Neutrophil (primary cell): Measurements from ENCODE around the gene MMAB.

Experiments used
- H3K27ac ChIP-seq: fragments of 200-600 bp; sonication (generic); 2 replicates; pipeline ENCODE4 v1.5.1; 2016; ENCODE audit warnings: mild to moderate bottlenecking, moderate library complexity
- H3K27me3 ChIP-seq: fragments of 200-600 bp; sonication (generic); 2 replicates; pipeline ENCODE4 v1.6.0; 2016; ENCODE audit warnings: mild to moderate bottlenecking
- H3K36me3 ChIP-seq: fragments of 200-600 bp; sonication (generic); 2 replicates; pipeline ENCODE4 v1.5.1; 2017
- H3K4me1 ChIP-seq, 2 experiments: fragments of 200-600 bp in 1 of 2; sonication (generic) in 1 of 2; 1 replicate in 1 of 2; 2 replicates in 1 of 2; pipeline versions ENCODE4 v1.5.1 to v1.6.1; 2013 to 2016; ENCODE audit warnings: low read depth in 1 of 2, low read length in 1 of 2, mild to moderate bottlenecking in 1 of 2, moderate library complexity in 1 of 2; ENCODE audit not compliant: control insufficient read depth in 1 of 2, insufficient read depth in 1 of 2
- H3K4me3 ChIP-seq, 2 experiments: fragments of 200-600 bp in 1 of 2; sonication (generic) in 1 of 2; 1 replicate in 1 of 2; 2 replicates in 1 of 2; pipeline ENCODE4 v1.5.1; 2013 to 2016; ENCODE audit warnings: low read depth in 1 of 2, low read length in 1 of 2, mild to moderate bottlenecking in 1 of 2, moderate library complexity in 1 of 2
- H3K9me3 ChIP-seq: fragments of 200-600 bp; sonication (generic); 2 replicates; pipeline ENCODE4 v1.5.1; 2016
- CTCF ChIP-seq: fragments of 200-600 bp; sonication (generic); IDR thresholded peaks from 2 replicates; pipeline ENCODE4 v1.5.1; 2016; ENCODE audit warnings: antibody characterized with exemption

MMAB gene

GRCh38 chr12:109554761-109555160 lies 18.5 kb downstream of the MMAB start:
- no peak overlapping the region for H3K27ac ChIP-seq
- no peak overlapping the region for H3K4me3 ChIP-seq
- no peaks in the 10 kb centered on the region for H3K9me3 ChIP-seq
- no peaks in the 10 kb centered on the region for H3K36me3 ChIP-seq
- no peaks in the 10 kb centered on the region for H3K4me1 ChIP-seq
- no peak for TF ChIP-seq CTCF
- H3K27me3 ChIP-seq = peaks cover 29% of the 10 kb centered on the region

GRCh38 chr12:109553906-109554500 lies 19.3 kb downstream of the MMAB start:
- H3K4me1 ChIP-seq = no peaks in the 10 kb centered on the region
- TF ChIP-seq CTCF = no peak
- H3K4me3 ChIP-seq = no peak overlapping the region
- H3K27me3 ChIP-seq = peaks cover 37% of the 10 kb centered on the region
- H3K9me3 ChIP-seq = no peaks in the 10 kb centered on the region
- no peaks in the 10 kb centered on the region for H3K36me3 ChIP-seq
- H3K27ac ChIP-seq = no peak overlapping the region

- no peak overlapping the region for H3K27ac ChIP-seq
- no peaks in the 10 kb centered on the region for H3K4me1 ChIP-seq
- no peaks in the 10 kb centered on the region for H3K9me3 ChIP-seq
- no peaks in the 10 kb centered on the region for H3K36me3 ChIP-seq
- peaks cover 42% of the 10 kb centered on the region for H3K27me3 ChIP-seq
- H3K4me3 ChIP-seq = no peak overlapping the region
- no peak for TF ChIP-seq CTCF
These were observed 19.8 kb downstream of the MMAB start for GRCh38 chr12:109553483-109553882.

- Histone ChIP-seq H3K4me1 (no peaks in the 10 kb centered on the region), H3K27me3 (peaks cover 47% of the 10 kb centered on the region), H3K36me3 (no peaks in the 10 kb centered on the region), H3K4me3 (no peak overlapping the region), H3K27ac (no peak overlapping the region), H3K9me3 (no peaks in the 10 kb centered on the region)
- no peak for TF ChIP-seq CTCF
These were observed 20.3 kb downstream of the MMAB start for GRCh38 chr12:109552971-109553370.

- Histone ChIP-seq H3K4me1 (no peaks in the 10 kb centered on the region), H3K4me3 (no peak overlapping the region), H3K27ac (no peak overlapping the region), H3K9me3 (no peaks in the 10 kb centered on the region), H3K27me3 (peaks cover 61% of the 10 kb centered on the region), H3K36me3 (no peaks in the 10 kb centered on the region)
- no peak for TF ChIP-seq CTCF
These were observed 22.2 kb downstream of the MMAB start for GRCh38 chr12:109551108-109551507.

GRCh38 chr12:109550281-109550680 lies 23.0 kb downstream of the MMAB start:
- H3K9me3 ChIP-seq = no peaks in the 10 kb centered on the region
- no peak for TF ChIP-seq CTCF
- no peak overlapping the region for H3K27ac ChIP-seq
- no peaks in the 10 kb centered on the region for H3K4me1 ChIP-seq
- no peak overlapping the region for H3K4me3 ChIP-seq
- peaks cover 61% of the 10 kb centered on the region for H3K27me3 ChIP-seq
- H3K36me3 ChIP-seq = no peaks in the 10 kb centered on the region
